DMS53 (cell line): Measurements from ENCODE around the gene SLX4.

ENCODE experiments used
- DNase-seq: peaks from one replicate; lab custom pipeline; 2025; lab: John Stamatoyannopoulos, UW

SLX4 gene

DNA sequence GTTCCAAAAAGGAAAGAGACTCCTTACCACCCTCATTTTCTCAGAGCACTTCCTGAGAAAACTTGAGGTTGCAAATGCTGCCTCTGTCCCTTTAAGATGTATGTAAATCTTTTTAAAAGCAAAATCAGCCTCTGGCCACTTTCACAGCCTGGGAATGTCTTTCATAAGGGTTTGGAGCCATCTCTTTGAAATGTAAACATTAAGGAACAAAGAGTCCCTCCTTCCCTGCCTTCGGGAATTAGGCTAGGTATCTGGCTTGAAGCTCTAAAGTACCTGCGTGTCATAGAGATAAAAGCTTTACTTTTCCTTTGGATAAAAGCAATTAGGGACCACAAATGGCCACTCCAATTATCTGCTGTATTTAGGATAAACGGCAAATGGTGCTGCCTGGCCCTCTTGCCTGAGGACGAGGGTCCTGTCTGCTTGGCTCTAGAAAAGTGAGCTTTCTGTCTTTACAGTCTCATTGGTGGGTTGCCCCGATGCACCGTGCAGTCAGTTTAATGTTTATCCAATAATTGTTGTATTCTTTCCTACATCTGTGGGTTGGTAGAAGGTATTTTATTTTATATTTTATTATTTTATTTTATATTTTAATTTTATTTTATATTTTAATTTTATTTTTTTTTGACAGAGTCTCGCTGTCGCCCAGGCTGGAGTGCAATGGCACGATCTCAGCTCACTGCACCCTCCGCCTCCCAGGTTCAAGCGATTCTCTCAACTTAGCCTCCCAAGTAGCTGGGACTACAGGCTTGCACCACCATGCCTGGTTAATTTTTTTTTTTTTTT is 58.1 kb downstream of the SLX4 start:
- DNase-seq = no peak

GRCh38 chr16:3550851-3551847 is 60.3 kb downstream of the SLX4 start:
- no peak for DNase-seq

GRCh38 chr16:3549906-3550305 is 61.5 kb downstream of the SLX4 start:
- DNase-seq = no peak

- DNase-seq = no peak
These were observed 62.5 kb downstream of the SLX4 start for GRCh38 chr16:3548859-3549258.

GRCh38 chr16:3548445-3548844 is 63.0 kb downstream of the SLX4 start:
- DNase-seq = no peak

GRCh38 chr16:3546986-3547682 is 64.3 kb downstream of the SLX4 start:
- DNase-seq = no peak

- DNase-seq = no peak
These were observed 68.6 kb downstream of the SLX4 start for GRCh38 chr16:3542601-3543373.

GRCh38 chr16:3541527-3542155 is 69.8 kb downstream of the SLX4 start:
- DNase-seq = no peak

GRCh38 chr16:3538222-3538621 is 73.2 kb downstream of the SLX4 start:
- DNase-seq = no peak

DNA sequence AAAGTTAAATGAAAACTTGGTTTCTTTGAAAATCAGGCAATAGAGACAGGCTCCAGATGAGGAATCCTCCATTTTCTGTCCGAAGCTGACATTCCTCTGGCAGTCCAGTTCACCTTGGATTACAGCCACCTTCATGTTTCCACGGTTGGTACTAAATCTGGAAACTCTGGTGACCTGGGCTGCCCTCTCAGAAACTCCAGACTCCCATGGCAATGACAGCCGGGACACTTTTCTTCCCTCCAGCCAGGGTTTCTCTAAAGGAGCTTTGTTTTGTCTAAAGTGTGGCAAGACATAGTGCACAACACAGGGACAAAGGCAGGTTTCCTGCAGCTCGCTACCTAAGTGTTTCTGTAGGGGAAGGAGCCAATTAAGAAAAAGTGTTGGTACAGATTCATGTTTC is 74.6 kb downstream of the SLX4 start:
- DNase-seq = no peak

DNA sequence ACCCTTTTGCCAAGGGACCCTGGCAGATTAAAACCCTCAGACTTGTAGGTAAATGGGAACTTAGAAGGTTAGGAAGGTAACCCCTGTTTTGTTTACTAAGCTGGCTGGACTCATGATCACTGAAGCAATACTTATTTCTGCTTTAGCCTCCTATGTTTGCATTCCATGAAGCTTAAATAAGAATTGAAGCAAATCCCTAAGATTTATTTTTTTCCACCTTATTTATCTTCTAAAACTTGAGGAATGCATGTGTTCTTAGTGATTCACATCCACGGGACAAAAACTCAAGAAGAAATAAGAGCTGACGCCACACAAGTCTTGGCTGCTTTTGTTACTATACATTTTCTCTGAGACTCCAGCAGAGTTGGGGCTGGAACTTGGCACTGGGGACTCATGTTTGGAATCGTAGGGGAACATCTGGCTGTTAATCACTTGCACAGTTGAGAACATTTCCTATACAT is 75.1 kb downstream of the SLX4 start:
- DNase-seq = no peak

- no peak for DNase-seq
These were observed 77.3 kb downstream of the SLX4 start for GRCh38 chr16:3534126-3534525.

- DNase-seq = no peak
These were observed 78.7 kb downstream of the SLX4 start for GRCh38 chr16:3532741-3533140.
